PC-9 (cell line): ENCODE results near the gene WDR5.

Experiments used
- EZH2 ChIP-seq: fragments of 200-600 bp; sonication (generic); IDR thresholded peaks from 2 replicates; pipeline ENCODE4 v1.8.0; 2017; ENCODE audit warnings: antibody characterized with exemption, low read depth
- TF ChIP-seq, protein P1 (sequence below): fragments of 200-600 bp; sonication (generic); conservative IDR thresholded peaks from 2 replicates; pipeline ENCODE4 v1.6.1; 2017; ENCODE audit warnings: mixed run types, antibody characterized with exemption, mild to moderate bottlenecking, moderate library complexity

DNA sequence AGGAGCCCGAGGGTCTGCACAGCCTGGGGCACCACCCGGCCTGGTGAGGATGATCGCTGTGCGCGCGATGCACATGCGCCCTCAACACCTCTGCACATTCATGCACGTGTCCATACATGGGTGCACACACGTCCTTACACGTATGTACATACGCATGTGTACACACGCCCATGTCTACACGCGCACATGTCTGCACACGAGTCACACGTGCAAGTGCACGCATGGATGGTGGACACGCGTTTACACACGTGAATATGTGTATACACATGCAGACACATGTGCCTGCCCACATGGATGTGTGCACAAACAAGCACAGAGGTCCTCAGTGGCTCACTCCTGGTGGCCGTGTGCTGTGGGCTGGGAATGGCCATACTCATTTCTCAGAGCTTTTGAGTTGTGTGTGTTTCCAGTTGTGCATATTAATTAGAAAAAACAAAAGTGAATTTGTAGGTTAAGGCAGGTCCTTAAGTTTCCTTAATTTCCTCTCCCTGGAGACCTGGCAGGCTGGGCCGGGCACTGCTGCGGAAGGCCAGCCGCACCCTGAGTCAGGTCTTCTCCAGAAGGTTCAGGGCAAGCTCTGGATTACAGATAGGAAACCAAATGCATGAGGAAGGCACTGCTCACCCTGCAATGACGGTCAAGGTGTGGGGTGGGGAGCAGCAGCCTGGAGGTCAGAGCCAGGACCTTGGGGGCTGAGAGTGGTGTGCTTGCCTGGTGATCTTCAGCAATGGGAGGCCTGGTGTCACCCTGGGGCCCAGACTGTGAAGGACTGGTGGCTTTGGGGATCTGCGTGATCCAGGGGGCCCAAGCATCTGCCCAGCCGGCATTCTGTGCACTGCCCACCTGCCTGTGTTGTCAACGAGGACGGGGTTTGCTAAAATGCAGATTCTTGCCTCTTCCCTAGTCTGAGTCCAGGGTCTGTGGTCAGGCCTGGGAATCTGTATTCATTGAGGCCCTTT, 29.8 kb downstream of the WDR5 start:
- TF ChIP-seq, protein P1, sequence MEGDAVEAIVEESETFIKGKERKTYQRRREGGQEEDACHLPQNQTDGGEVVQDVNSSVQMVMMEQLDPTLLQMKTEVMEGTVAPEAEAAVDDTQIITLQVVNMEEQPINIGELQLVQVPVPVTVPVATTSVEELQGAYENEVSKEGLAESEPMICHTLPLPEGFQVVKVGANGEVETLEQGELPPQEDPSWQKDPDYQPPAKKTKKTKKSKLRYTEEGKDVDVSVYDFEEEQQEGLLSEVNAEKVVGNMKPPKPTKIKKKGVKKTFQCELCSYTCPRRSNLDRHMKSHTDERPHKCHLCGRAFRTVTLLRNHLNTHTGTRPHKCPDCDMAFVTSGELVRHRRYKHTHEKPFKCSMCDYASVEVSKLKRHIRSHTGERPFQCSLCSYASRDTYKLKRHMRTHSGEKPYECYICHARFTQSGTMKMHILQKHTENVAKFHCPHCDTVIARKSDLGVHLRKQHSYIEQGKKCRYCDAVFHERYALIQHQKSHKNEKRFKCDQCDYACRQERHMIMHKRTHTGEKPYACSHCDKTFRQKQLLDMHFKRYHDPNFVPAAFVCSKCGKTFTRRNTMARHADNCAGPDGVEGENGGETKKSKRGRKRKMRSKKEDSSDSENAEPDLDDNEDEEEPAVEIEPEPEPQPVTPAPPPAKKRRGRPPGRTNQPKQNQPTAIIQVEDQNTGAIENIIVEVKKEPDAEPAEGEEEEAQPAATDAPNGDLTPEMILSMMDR, result no peak
- no peak for TF ChIP-seq EZH2
